Lung microvascular endothelial cell (primary cell): ENCODE data around the gene GNAO1. TPM values are rescaled to one million over a fixed set of nuclear protein-coding genes. Genes with fewer than 3 reads are reported as not detected.
"Not testable (repeated sequence)": the region's sequence is repeated elsewhere in the genome, so short reads cannot be mapped to it uniquely, and the experiment has no call there.

Experiments used
- DNase-seq, 2 donors: peaks; one replicate each; pipeline versions ENCODE4 v3.0.0 to v3.0.0-alpha.2; 2010; ENCODE audit warnings: low read depth in 2 of 2
- total RNA-seq: library from RNA; depleted of rRNA; stranded (reverse); fragments of >200 nt; gene quantifications from 2 replicates; pipeline ENCODE4 v1.2.1, GENCODE V29; 2014

Gene GNAO1
- total RNA-seq, 1 donor from 2014 or later, result not detected

GRCh38 chr16:56362706-56363105 is 171.4 kb downstream of the GNAO1 start:
- DNase-seq, result no peak

GRCh38 chr16:56363181-56363716 is 172.0 kb downstream of the GNAO1 start:
- DNase-seq, result no peak

GRCh38 chr16:56363781-56364565 is 172.7 kb downstream of the GNAO1 start:
- DNase-seq, result no peak

GRCh38 chr16:56364865-56365264 is 173.6 kb downstream of the GNAO1 start:
- DNase-seq, result no peak

GRCh38 chr16:56365552-56365951 is 174.3 kb downstream of the GNAO1 start:
- no peak for DNase-seq

- DNase-seq, result no peak
Observed at GRCh38 chr16:56366945-56367344, 175.7 kb downstream of the GNAO1 start.

GRCh38 chr16:56367764-56368163 is 176.5 kb downstream of the GNAO1 start:
- DNase-seq, result no peak

GRCh38 chr16:56368545-56368944 is 177.3 kb downstream of the GNAO1 start:
- no peak for DNase-seq

GRCh38 chr16:56369202-56369601 is 177.9 kb downstream of the GNAO1 start:
- no peak for DNase-seq

GRCh38 chr16:56370185-56370874 is 179.0 kb downstream of the GNAO1 start:
- peak in 1 of 2 donors; percentile 12 for DNase-seq

- DNase-seq, result peak in 1 of 2 donors; percentile 21
Observed at GRCh38 chr16:56370875-56371659, 179.8 kb downstream of the GNAO1 start.

- DNase-seq, result no peak
Observed at GRCh38 chr16:56371660-56371937, 180.3 kb downstream of the GNAO1 start.

- no peak for DNase-seq
Observed at GRCh38 chr16:56372013-56372634, 180.8 kb downstream of the GNAO1 start.

- no peak for DNase-seq
Observed at GRCh38 chr16:56373003-56373402, 181.7 kb downstream of the GNAO1 start.

GRCh38 chr16:56375792-56376191 is 184.5 kb downstream of the GNAO1 start:
- not testable (repeated sequence) for DNase-seq

- DNase-seq, result not testable (repeated sequence)
Observed at GRCh38 chr16:56379044-56379443, 187.8 kb downstream of the GNAO1 start.

- not testable (repeated sequence) for DNase-seq
Observed at GRCh38 chr16:56380778-56381485, 189.6 kb downstream of the GNAO1 start.

GRCh38 chr16:56382459-56382858 is 191.2 kb downstream of the GNAO1 start:
- no peak for DNase-seq

- DNase-seq, result peak in 1 of 2 donors; percentile 35
Observed at GRCh38 chr16:56382901-56383355, 191.6 kb downstream of the GNAO1 start.

- no peak for DNase-seq
Observed at GRCh38 chr16:56384074-56384721, 192.9 kb downstream of the GNAO1 start.
